ENCODE data around the gene TRMT61A. TPM values are rescaled to one million over a fixed set of nuclear protein-coding genes. Genes with fewer than 3 reads are reported as not detected.
"Not testable (repeated sequence)": the region's sequence is repeated elsewhere in the genome, so short reads cannot be mapped to it uniquely, and the experiment has no call there.

The TRMT61A gene
- total RNA-seq, 1 donor from 2014 or later = 11.2 TPM

DNA sequence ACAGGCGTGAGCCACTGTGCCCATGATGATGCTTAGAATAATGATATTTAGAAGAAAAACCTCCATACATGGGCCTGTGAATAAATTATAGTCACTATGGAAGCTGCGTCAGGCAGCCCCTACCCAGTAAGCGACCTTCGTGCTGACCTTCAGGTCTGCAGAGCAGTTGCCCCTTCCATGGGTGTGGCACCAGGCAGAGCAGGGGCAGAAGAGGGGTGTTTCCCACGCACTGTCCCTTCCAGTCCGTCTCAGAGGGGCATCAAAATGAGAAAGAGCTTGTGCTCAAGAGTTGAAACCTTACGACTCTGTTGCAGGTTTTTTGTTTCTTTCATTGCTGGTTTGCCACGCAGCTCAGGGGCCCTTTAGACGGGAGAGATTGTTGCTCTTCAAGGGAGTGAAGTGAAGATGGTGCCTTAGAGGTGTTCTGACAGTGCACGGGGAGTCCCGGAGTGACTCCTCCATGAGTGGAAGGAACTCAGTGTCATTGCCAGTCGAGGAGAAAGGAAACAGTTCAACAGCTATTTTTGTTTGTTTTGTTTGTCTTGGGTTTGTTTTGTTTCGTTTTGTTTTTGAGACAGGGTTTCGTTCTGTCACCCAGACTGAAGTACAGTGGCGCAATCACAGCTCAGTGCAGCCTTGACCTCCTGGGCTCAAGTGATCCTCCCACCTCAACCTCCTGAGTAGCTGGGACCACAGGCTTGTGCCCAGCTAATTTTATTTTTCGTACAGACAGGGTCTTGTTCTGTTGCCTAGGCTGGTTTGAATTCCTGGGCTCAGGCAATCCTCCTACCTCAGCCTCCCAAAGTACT, 20.3 kb upstream of the TRMT61A start:
- intact Hi-C loops (cut with micrococcal nuclease) = no loop called here

DNA sequence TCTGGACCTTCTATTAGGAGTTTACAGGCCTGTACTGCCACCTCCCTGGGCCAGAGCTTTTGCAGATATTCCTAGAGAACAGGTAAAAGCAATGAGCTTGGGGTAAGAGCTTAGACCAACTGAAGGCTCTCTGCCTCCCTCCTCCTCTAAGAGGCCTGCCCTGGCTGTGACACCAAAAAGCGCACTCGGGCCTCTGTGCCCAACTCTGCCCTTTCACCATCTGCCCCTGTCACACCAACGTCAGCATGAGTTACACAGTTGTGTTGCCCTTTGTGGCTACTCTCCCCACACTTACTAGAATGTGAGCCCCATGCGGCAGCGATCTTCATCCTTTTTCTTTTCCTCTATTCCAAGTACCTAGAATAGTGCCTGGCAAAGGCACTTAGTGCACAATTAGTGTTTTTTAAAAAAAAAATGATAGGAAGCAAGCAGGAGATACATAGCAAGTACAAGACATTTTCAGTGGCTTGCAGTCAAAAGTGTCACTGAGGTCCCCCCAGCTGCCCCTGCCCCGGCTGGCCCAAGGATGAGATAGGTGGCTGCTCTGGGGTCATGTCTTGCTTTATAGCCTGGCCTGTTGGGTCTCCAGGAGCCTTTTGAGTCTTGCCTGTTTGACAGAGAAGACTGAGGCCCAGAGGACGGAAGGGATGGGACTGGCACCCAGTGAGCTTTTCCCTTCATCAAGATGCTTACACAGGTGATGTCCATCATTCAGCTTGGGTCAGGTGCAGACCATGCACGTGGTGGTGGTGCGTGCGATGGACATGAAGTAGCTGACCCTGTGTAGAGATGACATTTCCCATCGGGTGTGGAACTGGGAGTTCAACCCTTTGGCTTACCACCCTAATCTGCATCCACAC, 18.9 kb upstream of the TRMT61A start:
- intact Hi-C loops (cut with micrococcal nuclease) = no loop called here

DNA sequence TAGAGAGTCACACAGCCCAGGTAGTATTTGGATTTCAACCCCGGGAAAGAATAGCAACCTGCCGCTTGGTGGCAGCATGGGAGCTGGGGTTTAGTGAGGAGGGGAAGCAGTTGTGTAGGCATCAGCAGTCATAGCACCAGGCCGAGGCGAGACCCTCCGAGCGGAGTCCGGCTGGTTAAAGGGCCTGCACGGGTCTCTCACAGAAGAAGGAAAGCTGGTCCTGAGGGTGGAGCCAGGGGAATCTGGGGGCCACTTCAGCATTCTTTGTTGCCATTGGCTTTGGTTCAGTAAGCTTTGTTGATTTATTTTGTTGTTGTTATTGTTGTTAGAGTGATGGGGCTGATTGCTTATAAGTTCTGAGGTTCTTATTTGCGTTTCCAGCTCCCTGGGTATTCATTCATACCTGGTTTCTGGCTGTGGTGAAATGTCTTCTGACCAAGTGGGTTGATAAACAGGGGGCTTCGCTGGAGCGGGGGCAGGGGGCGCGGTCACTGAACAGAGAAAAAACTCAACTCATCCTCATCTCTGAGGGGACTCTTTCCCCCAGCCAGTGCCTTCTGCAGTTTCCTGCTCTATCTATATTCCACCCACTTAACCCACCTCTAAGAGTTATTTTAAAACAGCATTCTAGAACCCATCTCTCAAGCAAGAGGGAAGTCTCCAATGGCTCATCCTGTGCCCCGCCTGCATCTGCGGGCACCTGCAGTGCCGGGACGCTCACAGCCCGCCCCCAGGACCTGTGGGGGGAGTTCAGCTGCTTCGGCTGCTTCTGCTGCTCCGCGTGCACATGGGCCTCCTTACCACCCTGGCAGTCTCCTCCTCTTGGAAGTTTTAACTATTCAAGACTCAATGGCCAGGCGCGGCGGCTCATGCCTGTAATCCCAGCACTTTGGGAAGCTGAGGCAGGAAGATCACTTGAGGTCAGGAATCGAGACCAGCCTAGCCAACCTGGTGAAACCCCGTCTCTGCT, 18.0 kb upstream of the TRMT61A start:
- intact Hi-C loops (cut with micrococcal nuclease) = no loop called here

DNA sequence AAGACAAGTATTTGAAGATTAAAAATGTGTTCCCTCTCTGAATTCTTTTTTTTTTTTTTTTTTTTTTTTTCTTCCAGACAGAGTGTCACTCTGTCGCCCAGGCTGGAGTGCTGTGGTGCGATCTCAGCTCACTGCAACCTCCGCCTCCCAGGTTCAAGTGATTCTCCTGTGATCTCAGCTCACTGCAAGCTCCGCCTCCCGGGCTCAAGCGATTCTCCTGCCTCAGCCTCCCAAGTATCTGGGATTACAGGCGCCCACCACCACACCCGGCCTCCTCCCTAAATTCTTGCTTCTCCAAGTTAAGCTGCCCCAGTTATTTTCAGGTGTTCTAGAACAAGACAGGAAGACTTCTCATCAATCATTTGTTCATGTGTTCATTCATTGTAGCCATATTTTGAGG, 16.8 kb upstream of the TRMT61A start:
- intact Hi-C loops (cut with micrococcal nuclease) = not testable (repeated sequence)

DNA sequence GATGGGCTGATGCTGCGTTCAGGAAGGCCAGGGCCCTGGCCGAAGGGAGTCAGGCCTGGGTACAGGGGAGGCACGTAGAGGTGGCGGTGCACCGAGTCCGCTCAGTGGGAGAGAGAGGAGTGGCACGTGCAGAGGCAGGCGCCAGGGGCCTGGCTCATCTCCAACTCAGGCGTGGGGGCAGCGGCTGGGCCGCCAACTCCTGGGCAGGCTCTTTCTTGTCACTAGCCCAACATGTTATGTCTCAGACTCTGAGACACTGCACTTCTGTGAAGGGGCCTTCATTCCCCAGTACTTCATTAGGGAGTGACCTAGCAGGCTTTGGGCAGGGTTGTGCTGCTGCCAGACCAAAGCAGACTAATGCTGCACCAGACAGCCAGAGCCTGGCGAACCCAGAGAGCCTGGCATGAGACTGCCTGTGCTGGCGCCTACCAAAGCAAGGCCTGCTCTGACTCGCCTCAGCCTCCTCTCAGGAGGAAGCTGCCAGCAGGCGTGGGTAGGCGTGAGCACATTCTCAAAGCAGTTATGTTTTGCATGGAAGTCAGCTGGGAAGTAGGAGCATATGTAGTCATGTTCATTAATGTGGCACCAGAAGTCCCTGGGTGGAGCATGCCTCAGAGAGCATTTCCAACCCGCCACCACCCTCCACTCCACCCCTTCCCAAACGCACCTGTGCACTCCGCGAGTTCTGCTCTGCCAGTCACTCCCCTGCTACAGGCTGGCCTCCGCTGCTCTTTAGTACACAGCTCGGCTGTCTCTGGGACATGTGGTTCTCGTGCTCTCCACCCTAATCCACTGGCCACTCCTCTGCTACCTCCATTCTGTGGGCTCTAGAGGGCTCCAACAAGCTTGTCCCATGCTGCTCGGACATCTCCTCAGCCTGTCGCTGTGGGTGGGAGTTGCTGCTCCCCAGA, 16.0 kb upstream of the TRMT61A start:
- intact Hi-C loops (cut with micrococcal nuclease) = no loop called here

DNA sequence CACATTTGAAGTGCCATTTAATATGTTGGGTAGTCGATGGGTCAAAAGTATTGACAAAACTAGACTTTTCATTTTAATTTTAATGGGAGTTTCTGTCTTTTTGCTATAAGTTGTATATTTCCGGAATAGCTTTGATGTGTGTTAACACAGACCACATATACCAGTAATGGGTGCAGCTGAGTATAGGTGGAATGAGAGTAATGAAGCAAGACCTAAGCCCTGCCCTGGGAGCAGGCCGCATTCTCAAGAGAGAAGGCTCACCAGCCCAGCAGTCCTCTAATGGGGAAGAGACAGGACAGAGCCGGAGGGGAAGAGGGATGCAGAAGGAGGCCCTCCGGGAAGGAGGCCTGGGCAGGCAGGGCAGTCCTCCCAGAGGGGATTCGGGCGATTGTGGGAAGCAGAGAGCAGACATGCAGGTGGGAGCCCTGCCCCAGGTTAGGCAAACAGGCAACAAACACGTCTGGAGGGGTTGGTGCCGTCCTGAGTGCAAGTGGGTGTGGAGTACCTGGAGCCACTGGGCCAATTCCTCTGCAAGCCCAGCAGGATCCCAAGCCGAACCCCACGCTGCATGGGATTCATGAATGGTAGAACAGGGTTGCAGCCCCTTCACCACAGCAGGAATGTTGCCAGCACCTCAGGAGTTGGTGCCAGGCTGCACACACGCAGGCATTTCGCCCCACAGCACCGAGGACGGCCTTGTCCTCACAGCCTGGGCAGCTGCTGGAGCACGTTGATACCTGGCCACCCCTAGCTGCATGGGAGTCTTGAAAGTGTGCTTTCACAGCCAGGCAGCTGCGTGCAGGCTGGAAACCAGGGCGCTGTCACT, 14.2 kb upstream of the TRMT61A start:
- intact Hi-C loops (cut with micrococcal nuclease) = no loop called here

DNA sequence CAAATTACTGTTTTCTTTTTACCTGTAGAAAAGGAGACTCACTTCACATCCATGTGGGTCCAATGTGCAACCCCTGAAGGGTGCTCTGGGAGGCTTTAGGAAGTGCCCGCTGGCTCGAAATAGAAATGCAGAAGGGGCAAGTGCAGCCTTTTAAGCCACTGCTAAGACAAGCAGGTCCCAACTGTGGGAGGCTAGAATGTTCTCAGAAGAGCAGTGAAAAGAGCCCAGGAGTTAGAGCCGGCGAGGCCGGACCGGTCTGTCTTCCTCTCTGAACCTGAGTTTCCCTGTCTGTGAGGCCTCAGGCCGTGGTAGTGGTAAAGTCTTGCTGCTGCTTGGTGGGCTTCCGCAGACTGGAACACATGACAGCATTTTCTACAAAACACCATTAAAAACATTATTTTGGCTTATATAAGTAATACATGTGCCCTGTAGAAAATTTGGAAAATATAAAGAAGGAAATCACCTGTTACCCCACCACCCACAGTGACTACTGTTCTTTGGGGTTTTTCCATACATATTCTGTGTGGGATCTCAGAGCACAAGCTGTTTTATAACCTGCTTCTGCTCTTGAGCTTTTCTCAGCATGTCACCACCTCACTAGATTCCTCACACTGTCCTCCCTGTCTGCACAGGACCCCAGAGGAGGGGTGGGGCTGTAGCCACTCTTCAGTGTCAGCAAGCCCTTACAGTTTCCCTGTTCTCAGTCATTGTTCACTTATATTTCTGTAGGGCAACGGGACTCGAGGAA, 12.4 kb upstream of the TRMT61A start:
- intact Hi-C loops (cut with micrococcal nuclease) = no loop called here

DNA sequence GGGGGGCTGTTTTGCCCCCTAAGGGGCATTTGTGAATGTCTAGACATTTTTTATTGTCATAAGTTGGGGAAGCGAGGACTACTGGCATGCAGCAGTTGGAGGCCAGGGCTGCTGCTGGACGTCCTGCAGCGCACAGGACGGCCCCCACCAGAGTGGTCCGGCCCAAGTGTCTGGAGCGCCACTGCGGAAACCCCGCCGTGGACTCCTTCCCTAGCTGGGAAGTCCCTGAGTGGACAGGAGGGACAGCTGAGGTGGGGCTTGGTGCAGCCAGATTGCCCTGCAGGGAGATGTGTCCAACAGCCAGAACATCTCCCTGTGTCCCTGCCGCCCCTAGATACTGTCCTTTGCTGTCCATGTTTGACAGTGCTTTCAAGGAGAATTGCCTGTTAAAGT, 11.8 kb upstream of the TRMT61A start:
- intact Hi-C loops (cut with micrococcal nuclease) = no loop called here

DNA sequence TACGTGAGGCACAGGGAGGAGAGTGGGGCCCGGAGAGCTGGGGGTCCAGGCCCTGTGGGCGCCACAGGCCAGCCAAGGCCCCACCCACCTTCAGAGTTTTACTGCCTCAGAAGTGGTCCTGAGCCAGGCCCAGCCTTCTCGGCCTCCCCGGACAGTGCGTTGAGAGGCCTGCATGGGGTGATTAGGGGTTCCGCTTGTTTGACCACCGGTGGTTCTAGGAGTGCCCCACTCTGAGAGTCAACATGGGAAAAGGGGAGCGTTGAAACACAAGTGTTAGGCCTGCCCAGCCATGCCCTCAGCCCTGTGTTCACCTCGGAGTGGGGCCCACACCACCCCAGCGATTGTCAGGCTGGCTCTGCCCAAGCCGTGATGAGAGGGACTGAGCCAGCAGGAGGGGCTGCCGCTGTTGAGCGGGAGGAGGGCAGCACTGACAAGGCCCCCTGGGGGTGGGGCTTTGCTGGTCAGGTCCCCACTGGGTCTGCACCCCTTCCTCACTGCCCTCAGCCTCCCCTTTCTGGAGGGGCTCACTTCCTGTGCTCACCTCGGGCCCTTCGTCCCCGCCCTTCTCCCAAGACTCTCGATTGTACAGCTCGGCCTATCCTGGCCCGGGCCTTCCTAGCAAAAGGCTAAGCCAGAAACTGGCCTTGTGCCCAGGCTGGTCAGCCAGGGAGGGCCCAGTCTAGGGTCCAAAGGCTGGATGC, 11.1 kb upstream of the TRMT61A start:
- intact Hi-C loops (cut with micrococcal nuclease) = loop anchor here (1.0 kb wide), 1 partner anchor 28 kb away; no protein-coding TSS in a partner anchor

DNA sequence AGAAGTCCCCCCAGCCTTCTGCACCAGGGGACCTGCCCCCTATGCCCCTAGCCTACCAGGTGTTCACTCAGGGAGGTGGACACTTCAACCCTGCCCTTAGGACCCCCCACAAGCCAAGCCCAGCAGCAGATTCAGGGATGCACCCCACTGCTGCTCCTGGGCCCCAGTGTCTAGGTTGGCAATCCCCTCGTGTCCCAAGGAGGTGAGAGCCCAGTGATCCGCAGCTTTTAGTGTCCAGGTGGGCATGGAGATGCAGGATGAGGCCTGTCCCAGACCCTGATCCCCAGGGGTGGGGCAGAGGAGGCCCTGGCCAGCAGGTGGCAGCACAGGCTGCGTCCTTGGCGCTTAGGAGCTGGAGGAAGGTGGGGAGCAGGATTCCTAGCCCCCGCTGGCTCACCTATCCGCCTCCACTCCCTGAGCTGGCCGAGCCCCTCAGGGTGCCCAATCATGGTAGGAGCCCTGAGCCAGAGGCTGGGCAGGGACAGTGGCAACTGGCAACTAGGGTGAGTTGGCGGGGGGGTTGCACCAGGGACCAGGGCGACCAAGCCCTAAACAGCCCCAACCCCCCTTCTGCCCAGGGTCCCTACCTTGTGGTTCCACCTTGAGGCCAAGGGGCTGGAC, 10.5 kb upstream of the TRMT61A start:
- intact Hi-C loops (cut with micrococcal nuclease) = loop anchor here (1.0 kb wide), 1 partner anchor 28 kb away; no protein-coding TSS in a partner anchor

DNA sequence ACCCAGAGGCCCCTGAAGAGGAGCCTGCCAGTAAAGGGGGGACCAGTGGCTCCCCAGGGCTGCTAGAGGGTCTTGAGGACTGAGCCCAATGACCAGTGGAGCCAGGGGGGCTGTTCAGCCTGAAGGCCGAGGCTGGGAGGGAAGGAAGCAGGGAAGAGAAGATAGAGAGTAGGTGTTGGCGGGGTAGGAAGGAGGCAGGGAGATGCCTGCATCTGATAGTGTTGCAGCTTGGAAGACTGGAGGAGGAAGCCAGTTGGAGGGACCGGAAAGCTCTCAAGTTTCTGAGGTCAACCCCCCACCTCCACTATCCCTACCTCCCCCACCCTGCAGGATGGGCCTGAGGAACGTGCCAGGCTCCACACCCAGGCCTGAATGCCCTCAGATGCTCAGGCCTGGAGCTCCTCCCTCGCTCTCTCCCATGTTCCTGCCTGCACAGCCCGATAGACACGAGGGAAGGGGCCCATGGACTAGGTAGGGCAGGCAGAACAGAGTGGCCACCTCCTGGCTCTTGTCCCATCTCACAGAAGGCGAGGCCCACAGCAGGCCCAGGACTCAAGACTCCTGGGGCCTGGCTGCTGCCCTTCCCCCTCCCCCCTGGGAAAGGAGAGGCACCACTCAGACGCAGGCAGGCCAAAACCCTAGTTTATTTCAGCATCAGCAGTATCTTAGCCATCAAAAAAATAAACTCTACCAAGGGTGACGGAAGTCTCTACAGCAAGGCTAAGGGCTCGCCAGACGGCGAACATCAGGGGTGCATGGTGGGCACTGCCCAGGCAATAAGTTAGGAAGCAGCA, 9.8 kb upstream of the TRMT61A start:
- intact Hi-C loops (cut with micrococcal nuclease) = no loop called here

DNA sequence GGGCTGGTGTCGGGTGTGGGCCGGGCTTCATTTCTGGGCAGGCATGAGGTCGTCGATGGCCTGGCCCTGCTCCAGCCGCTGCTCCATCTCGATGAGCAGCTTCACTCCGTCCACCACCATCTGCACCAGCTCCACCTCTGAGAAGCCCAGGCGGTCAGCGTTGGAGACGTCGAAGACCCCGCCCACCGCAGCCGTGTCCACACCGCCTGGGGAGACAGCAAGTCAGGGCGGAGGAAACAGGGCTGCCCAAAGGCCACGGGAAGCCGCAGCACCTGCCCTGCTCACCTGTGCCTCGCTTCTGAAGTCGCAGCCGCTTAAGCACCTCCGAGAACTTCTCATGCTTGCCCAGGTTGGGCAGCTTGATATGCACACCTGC, 9.2 kb upstream of the TRMT61A start:
- intact Hi-C loops (cut with micrococcal nuclease) = no loop called here

DNA sequence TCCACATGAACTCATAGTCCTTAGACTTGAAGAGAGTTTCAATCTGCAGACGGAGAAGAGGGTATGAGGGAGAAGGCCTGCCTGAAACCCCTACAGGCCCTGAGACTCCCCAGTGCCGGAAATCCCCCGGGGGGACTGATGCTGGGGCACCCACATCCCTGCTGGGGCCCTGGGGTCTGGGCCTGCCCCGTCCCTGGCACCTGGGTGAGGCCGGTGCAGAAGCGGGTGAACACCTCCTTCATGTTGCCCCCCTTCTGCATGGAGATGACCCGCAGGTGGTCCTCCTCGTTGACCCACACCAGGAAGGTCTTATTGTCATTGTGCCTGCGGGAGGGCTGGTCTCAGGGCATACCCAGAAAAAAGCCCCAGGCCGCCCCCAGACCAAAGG, 8.7 kb upstream of the TRMT61A start:
- intact Hi-C loops (cut with micrococcal nuclease) = no loop called here

DNA sequence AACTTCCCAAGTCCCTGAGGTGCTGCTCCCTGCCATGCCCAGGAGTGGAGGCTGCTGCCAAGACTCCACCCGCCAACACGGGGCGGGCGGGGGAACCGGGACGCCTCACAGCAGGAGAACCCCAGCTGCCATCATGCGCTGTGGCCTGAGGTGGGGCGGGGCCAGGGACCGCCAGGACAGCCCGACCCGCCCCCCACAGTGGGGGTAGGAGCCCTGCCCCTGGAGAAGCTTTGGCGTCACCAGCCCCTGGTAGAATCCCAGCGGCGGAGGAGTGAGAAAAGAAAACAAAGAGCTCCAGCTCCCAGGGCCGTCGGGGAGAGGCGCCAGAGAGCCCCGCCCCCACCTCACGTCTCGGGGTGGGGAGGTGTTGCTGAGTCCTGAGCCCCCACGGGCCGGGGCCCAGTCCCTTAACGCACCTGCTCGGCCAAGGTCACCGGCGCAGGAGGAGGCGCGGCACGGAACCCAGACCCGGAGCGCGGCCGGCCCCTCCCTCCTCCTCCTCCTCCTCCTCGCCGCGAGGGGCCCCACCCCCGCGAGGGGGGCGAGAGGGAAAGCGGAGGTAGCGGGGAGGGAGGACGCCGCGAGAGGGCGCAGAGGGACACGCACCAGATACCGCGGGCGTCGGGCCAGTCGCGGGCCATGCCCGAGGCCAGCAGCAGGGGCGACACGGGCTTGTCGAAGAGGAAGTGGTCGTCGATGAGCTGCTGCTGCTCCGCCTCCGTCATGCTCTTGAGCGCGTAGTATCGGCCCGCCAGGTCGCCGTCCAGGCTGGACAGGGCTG, 8.1 kb upstream of the TRMT61A start:
- intact Hi-C loops (cut with micrococcal nuclease) = no loop called here

DNA sequence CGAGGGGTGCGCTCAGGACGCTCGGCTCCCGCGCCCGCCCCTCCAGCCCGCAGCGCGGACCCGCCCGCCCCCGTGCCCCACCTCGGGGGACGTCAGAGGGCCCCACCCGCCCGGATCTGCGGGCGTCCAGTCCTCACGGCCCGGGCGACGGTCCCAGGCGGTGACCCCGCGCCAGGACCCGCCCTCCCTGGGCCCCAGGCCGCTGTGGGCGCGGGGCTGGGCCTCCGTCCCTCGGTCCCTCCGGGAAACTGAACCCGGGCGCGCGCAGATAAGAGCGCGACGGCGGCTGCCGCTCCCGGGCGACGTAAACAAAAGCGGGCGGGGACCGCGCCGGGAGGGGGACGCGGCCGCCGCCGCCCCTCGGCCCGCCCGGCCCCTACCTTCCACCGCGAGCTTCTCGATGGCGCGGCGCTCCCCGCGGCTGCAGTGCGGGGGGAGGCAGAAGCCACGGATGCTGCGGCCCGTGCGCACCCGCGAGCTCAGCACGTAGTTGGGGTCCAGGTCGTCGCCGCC, 7.5 kb upstream of the TRMT61A start:
- intact Hi-C loops (cut with micrococcal nuclease) = no loop called here

Measured in T-helper 2 cell treated with Interferon-gamma antibody and Interleukin-4, amounts not matched to agents 100 ng/mL and 5 ng/mL, for 36 hours (primary cell).